Hematopoietic multipotent progenitor cell (in vitro differentiated cells): ENCODE measurements around the gene AMN. TPM values are rescaled to one million over a fixed set of nuclear protein-coding genes. Genes with fewer than 3 reads are reported as not detected.

Source experiments
- total RNA-seq: library from RNA; depleted of rRNA; stranded (reverse); fragments of >200 nt; gene quantifications from one replicate; pipeline ENCODE4 v1.2.3, GENCODE V29; 2012

Gene AMN
- total RNA-seq, 1 donor: 3.0 TPM

Other genes starting within 250 kb of the AMN start
- 10.5 TPM for gene TRAF3, start 145.2 kb upstream of the AMN start, total RNA-seq
- 24.0 TPM for gene CDC42BPB, start 134.9 kb downstream of the AMN start, total RNA-seq
- not detected for gene LBHD2, start 161.5 kb downstream of the AMN start, total RNA-seq
- gene EXOC3L4, start 172.1 kb downstream of the AMN start, total RNA-seq: 0.27 TPM
- 50.6 TPM for gene TNFAIP2, start 200.8 kb downstream of the AMN start, total RNA-seq